Neural cell (in vitro differentiated cells): ENCODE data around the gene GRIP1. TPM values are rescaled to one million over a fixed set of nuclear protein-coding genes. Genes with fewer than 3 reads are reported as not detected.

Experiments
- H2AFZ ChIP-seq: fragments of 200-600, 300-800 bp; sonication (generic), shearing (Covaris generic); 2 replicates; pipeline ENCODE4 v1.6.0; 2014; ENCODE audit warnings: low read depth, mild to moderate bottlenecking, antibody characterized with exemption, low read length, moderate library complexity
- H3F3A ChIP-seq: fragments of 200-600 bp; shearing (Covaris generic); 2 replicates; pipeline ENCODE4 v1.6.1; 2016; ENCODE audit warnings: mild to moderate bottlenecking, moderate library complexity, mixed read lengths, antibody characterized with exemption, low read length; ENCODE audit not compliant: insufficient read depth, poor library complexity, severe bottlenecking
- H3K27ac ChIP-seq: fragments of 200-600, 300-800 bp; sonication (generic), shearing (Covaris generic); 2 replicates; pipeline ENCODE4 v1.5.1; 2014; ENCODE audit warnings: mild to moderate bottlenecking, low read length, moderate library complexity
- H3K27me3 ChIP-seq: fragments of 300-800, 200-600 bp; sonication (generic), shearing (Covaris generic); 2 replicates; pipeline ENCODE4 v1.6.0; 2014; ENCODE audit warnings: mild to moderate bottlenecking, low read depth, low read length, moderate library complexity; ENCODE audit not compliant: insufficient read depth
- H3K36me3 ChIP-seq: fragments of 300-800, 200-600 bp; sonication (generic), shearing (Covaris generic); 2 replicates; pipeline ENCODE4 v1.5.1; 2014; ENCODE audit warnings: mild to moderate bottlenecking, antibody characterized with exemption, low read length, moderate library complexity; ENCODE audit not compliant: insufficient read depth
- H3K4me2 ChIP-seq: fragments of 300-800, 200-600 bp; sonication (generic), shearing (Covaris generic); 2 replicates; pipeline ENCODE4 v1.6.0; 2014; ENCODE audit warnings: mild to moderate bottlenecking, low read length
- H3K4me3 ChIP-seq: fragments of 300-800, 200-600 bp; sonication (generic), shearing (Covaris generic); 2 replicates; pipeline ENCODE4 v1.5.1; 2014; ENCODE audit warnings: mild to moderate bottlenecking, low read length, moderate library complexity
- H3K79me2 ChIP-seq: fragments of 200-600 bp; shearing (Covaris generic); replicated peaks from 2 replicates; pipeline ENCODE4 v1.6.0; 2014; ENCODE audit warnings: mild to moderate bottlenecking, low read length, moderate library complexity; ENCODE audit not compliant: insufficient read depth
- H3K9ac ChIP-seq: fragments of 300-800, 200-600 bp; sonication (generic), shearing (Covaris generic); 2 replicates; pipeline ENCODE4 v1.6.1; 2016; ENCODE audit warnings: mild to moderate bottlenecking, low read length, mixed read lengths
- H3K9me2 ChIP-seq: fragments of 200-600 bp; shearing (Covaris generic); 2 replicates; pipeline ENCODE4 v1.6.1; 2016; ENCODE audit warnings: mild to moderate bottlenecking, low read length, mixed read lengths; ENCODE audit not compliant: insufficient read depth
- H3K9me3 ChIP-seq: fragments of 200-600, 300-800 bp; sonication (generic), shearing (Covaris generic); 2 replicates; pipeline ENCODE4 v1.6.1; 2016; ENCODE audit warnings: mild to moderate bottlenecking, mixed run types, low read length, moderate library complexity, mixed read lengths
- H4K20me1 ChIP-seq: fragments of 200-600 bp; shearing (Covaris generic); 2 replicates; pipeline ENCODE4 v1.6.1; 2016; ENCODE audit warnings: mild to moderate bottlenecking, mixed run types; ENCODE audit not compliant: insufficient read depth
- EP300 ChIP-seq: fragments of 450-650 bp; conservative IDR thresholded peaks from 2 replicates; pipeline ENCODE4 v1.6.1; 2014; ENCODE audit warnings: antibody characterized with exemption, mild to moderate bottlenecking, moderate library complexity; ENCODE audit not compliant: poor library complexity, severe bottlenecking
- EZH2 ChIP-seq: fragments of 200-600, 300-800 bp; shearing (Covaris generic), sonication (generic); IDR thresholded peaks from 2 replicates; pipeline ENCODE4 v1.6.1; 2014; ENCODE audit warnings: antibody characterized with exemption, low read length, borderline replicate concordance, mild to moderate bottlenecking; ENCODE audit not compliant: insufficient read depth, poor library complexity, severe bottlenecking
- MXI1 ChIP-seq: fragments of 450-650 bp; conservative IDR thresholded peaks from 2 replicates; pipeline ENCODE4 v1.6.1; 2014; ENCODE audit warnings: antibody characterized with exemption, mild to moderate bottlenecking; ENCODE audit not compliant: poor library complexity, severe bottlenecking
- POLR2AphosphoS5 ChIP-seq: IDR thresholded peaks from 2 replicates; pipeline ENCODE4 v1.6.1; 2012
- RAD21 ChIP-seq: fragments of 450-650 bp; conservative IDR thresholded peaks from 2 replicates; pipeline ENCODE4 v1.6.1; 2014; ENCODE audit warnings: antibody characterized with exemption, mild to moderate bottlenecking, moderate library complexity
- SMC3 ChIP-seq: fragments of 450-650 bp; conservative IDR thresholded peaks from 2 replicates; pipeline ENCODE4 v1.6.1; 2014; ENCODE audit warnings: antibody characterized with exemption, mild to moderate bottlenecking, moderate library complexity; ENCODE audit not compliant: poor library complexity
- TAF1 ChIP-seq: IDR thresholded peaks from 2 replicates; pipeline ENCODE4 v1.6.1; 2012; ENCODE audit warnings: low read depth
- polyA plus RNA-seq: library from polyadenylated mRNA; depleted of rRNA; stranded (reverse); fragments of >200 nt; gene quantifications from 2 replicates; pipeline ENCODE4 v1.2.3, GENCODE V29; 2014
- TF ChIP-seq, protein P1 (sequence below): fragments of 450-650 bp; IDR thresholded peaks from 2 replicates; pipeline ENCODE4 v1.5.1; 2014; ENCODE audit warnings: antibody characterized with exemption, mild to moderate bottlenecking, moderate library complexity; ENCODE audit not compliant: poor library complexity, severe bottlenecking
- TF ChIP-seq, protein P2 (sequence below): IDR thresholded peaks from 2 replicates; pipeline ENCODE4 v1.6.1; 2012; ENCODE audit warnings: borderline replicate concordance

GRIP1 gene
- polyA plus RNA-seq, 1 donor from 2014 or later = 41.1 TPM

DNA sequence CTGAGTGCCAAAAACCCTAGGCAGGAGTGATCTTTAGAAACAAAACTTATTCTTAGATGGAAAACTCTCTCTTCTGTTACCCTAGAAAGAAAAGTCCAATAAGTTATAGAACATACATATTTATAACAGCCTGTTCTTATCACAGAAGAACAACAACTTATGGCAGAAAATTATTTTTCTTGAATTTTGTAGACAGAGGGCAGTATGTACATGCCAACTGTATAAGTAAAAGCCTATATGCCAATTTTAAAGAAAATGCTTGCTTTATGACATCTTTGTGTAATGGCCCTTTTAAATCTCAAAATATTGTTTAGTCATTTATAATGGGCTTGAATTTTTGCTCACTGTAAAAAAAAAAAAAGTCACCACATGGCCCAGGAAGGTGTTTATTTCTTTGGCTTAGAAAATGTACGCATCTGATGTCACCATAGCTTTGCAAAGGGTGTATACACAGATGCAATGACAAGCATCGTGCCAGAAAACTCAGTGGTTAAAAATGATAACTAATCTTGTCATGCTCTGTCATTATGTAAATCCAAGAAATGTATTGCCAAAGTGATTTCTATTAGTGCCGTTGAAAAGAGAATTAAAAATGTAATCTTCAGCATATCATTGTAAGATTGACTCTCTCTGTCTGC, 38.3 kb upstream of the GRIP1 start:
- Histone ChIP-seq H3K79me2 (no peaks in the 10 kb centered on the region), H3K9ac (no peak overlapping the region), H3K27ac (peak overlapping the region; percentile 38), H3K27me3 (no peaks in the 10 kb centered on the region), H3K4me2 (no peak overlapping the region), H3K9me2 (no peaks in the 10 kb centered on the region), H4K20me1 (no peaks in the 10 kb centered on the region), H3F3A (no peaks in the 10 kb centered on the region), H3K4me3 (no peak overlapping the region), H3K36me3 (no peaks in the 10 kb centered on the region), H3K9me3 (no peaks in the 10 kb centered on the region), H2AFZ (no peak overlapping the region)
- TF ChIP-seq MXI1 (no peak), TAF1 (no peak), RAD21 (peak; percentile 66), SMC3 (peak; percentile 66), POLR2AphosphoS5 (no peak), EZH2 (no peak), EP300 (no peak)
- TF ChIP-seq, protein P1, sequence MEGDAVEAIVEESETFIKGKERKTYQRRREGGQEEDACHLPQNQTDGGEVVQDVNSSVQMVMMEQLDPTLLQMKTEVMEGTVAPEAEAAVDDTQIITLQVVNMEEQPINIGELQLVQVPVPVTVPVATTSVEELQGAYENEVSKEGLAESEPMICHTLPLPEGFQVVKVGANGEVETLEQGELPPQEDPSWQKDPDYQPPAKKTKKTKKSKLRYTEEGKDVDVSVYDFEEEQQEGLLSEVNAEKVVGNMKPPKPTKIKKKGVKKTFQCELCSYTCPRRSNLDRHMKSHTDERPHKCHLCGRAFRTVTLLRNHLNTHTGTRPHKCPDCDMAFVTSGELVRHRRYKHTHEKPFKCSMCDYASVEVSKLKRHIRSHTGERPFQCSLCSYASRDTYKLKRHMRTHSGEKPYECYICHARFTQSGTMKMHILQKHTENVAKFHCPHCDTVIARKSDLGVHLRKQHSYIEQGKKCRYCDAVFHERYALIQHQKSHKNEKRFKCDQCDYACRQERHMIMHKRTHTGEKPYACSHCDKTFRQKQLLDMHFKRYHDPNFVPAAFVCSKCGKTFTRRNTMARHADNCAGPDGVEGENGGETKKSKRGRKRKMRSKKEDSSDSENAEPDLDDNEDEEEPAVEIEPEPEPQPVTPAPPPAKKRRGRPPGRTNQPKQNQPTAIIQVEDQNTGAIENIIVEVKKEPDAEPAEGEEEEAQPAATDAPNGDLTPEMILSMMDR = peak; percentile 58
- TF ChIP-seq, protein P2, sequence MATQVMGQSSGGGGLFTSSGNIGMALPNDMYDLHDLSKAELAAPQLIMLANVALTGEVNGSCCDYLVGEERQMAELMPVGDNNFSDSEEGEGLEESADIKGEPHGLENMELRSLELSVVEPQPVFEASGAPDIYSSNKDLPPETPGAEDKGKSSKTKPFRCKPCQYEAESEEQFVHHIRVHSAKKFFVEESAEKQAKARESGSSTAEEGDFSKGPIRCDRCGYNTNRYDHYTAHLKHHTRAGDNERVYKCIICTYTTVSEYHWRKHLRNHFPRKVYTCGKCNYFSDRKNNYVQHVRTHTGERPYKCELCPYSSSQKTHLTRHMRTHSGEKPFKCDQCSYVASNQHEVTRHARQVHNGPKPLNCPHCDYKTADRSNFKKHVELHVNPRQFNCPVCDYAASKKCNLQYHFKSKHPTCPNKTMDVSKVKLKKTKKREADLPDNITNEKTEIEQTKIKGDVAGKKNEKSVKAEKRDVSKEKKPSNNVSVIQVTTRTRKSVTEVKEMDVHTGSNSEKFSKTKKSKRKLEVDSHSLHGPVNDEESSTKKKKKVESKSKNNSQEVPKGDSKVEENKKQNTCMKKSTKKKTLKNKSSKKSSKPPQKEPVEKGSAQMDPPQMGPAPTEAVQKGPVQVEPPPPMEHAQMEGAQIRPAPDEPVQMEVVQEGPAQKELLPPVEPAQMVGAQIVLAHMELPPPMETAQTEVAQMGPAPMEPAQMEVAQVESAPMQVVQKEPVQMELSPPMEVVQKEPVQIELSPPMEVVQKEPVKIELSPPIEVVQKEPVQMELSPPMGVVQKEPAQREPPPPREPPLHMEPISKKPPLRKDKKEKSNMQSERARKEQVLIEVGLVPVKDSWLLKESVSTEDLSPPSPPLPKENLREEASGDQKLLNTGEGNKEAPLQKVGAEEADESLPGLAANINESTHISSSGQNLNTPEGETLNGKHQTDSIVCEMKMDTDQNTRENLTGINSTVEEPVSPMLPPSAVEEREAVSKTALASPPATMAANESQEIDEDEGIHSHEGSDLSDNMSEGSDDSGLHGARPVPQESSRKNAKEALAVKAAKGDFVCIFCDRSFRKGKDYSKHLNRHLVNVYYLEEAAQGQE = no peak

DNA sequence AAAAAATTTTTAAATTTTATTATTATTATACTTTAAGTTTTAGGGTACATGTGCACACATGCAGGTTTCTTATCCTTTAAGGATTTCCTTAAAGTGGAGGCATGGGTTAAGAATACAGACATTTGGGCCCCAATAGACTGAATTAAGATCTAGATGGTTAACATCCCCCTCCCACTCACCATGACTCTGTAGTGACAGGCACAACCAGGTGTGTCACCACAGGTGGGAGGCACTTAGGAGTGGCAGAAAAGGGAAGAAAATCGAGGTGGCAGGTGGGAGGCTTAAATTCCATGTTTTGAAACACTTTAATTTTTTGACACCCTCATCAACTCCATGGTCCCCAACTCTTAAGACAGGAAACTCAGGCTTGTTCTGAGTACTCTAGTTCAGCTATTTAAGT, 37.6 kb upstream of the GRIP1 start:
- no peak overlapping the region for H2AFZ ChIP-seq
- no peak overlapping the region for H3K27ac ChIP-seq
- H3K9me2 ChIP-seq = no peaks in the 10 kb centered on the region
- H3K27me3 ChIP-seq = no peaks in the 10 kb centered on the region
- no peak overlapping the region for H3K9ac ChIP-seq
- no peaks in the 10 kb centered on the region for H3F3A ChIP-seq
- TF ChIP-seq, protein P2 = no peak
- TF ChIP-seq EZH2 = no peak
- no peak for TF ChIP-seq EP300
- no peak for TF ChIP-seq MXI1
- TF ChIP-seq, protein P1 = no peak
- no peak for TF ChIP-seq POLR2AphosphoS5
- TF ChIP-seq RAD21 = no peak
- TF ChIP-seq TAF1 = no peak
- no peak for TF ChIP-seq SMC3
- H3K4me3 ChIP-seq = no peak overlapping the region
- H4K20me1 ChIP-seq = no peaks in the 10 kb centered on the region
- H3K36me3 ChIP-seq = no peaks in the 10 kb centered on the region
- H3K4me2 ChIP-seq = no peak overlapping the region
- H3K9me3 ChIP-seq = no peaks in the 10 kb centered on the region
- no peaks in the 10 kb centered on the region for H3K79me2 ChIP-seq
